Hepatocyte (in vitro differentiated cells): Measurements from ENCODE around the gene POLK. TPM values are rescaled to one million over a fixed set of nuclear protein-coding genes. Genes with fewer than 3 reads are reported as not detected.
"Not testable (repeated sequence)": the region's sequence is repeated elsewhere in the genome, so short reads cannot be mapped to it uniquely, and the experiment has no call there.

Source experiments
- DNase-seq: peaks from one replicate; pipeline ENCODE4 v3.0.0-alpha.2; 2016; ENCODE audit warnings: low spot score
- H2AFZ ChIP-seq: fragments of 200-600 bp; sonication (generic); 2 replicates; pipeline ENCODE4 v1.6.0; 2016; ENCODE audit warnings: antibody characterized with exemption, mild to moderate bottlenecking
- H3K27ac ChIP-seq: fragments of 200-600 bp; sonication (generic); 2 replicates; pipeline ENCODE4 v1.5.1; 2016; ENCODE audit warnings: mild to moderate bottlenecking
- H3K27me3 ChIP-seq: fragments of 200-600 bp; sonication (generic); 2 replicates; pipeline ENCODE4 v1.6.1; 2016
- H3K36me3 ChIP-seq: fragments of 200-600 bp; sonication (generic); replicated peaks from 2 replicates; pipeline ENCODE4 v1.5.1; 2016; ENCODE audit warnings: low read depth; ENCODE audit not compliant: insufficient read depth
- H3K4me1 ChIP-seq: fragments of 200-600 bp; sonication (generic); 2 replicates; pipeline ENCODE4 v1.5.1; 2016; ENCODE audit warnings: mild to moderate bottlenecking, moderate library complexity; ENCODE audit not compliant: insufficient read depth
- H3K4me2 ChIP-seq: fragments of 200-600 bp; sonication (generic); 2 replicates; pipeline ENCODE4 v1.6.0; 2016
- H3K4me3 ChIP-seq: fragments of 200-600 bp; sonication (generic); 2 replicates; pipeline ENCODE4 v1.5.1; 2016; ENCODE audit warnings: mild to moderate bottlenecking
- H3K79me2 ChIP-seq: fragments of 200-600 bp; sonication (generic); 2 replicates; pipeline ENCODE4 v1.6.0; 2017; ENCODE audit warnings: mild to moderate bottlenecking
- H3K9me2 ChIP-seq: fragments of 200-600 bp; sonication (generic); replicated peaks from 2 replicates; pipeline ENCODE4 v1.6.0; 2017; ENCODE audit warnings: mild to moderate bottlenecking; ENCODE audit not compliant: insufficient read depth
- H3K9me3 ChIP-seq: fragments of 200-600 bp; sonication (generic); 2 replicates; pipeline ENCODE4 v1.5.1; 2016; ENCODE audit warnings: low read depth, mild to moderate bottlenecking
- H4K20me1 ChIP-seq: fragments of 200-600 bp; sonication (generic); 2 replicates; pipeline ENCODE4 v1.6.0; 2016; ENCODE audit warnings: mild to moderate bottlenecking; ENCODE audit not compliant: insufficient read depth, poor library complexity, severe bottlenecking
- CTCF ChIP-seq: fragments of 200-600 bp; sonication (generic); IDR thresholded peaks from 2 replicates; pipeline ENCODE4 v1.5.1; 2016; ENCODE audit warnings: antibody characterized with exemption, mild to moderate bottlenecking; ENCODE audit not compliant: poor library complexity
- EZH2 ChIP-seq: fragments of 200-600 bp; sonication (generic); IDR thresholded peaks from 2 replicates; pipeline ENCODE4 v1.6.1; 2016; ENCODE audit warnings: antibody characterized with exemption, mild to moderate bottlenecking, borderline replicate concordance
- EZH2phosphoT487 ChIP-seq: fragments of 200-600 bp; sonication (generic); IDR thresholded peaks from one replicate; pipeline ENCODE4 v1.6.1; 2018; ENCODE audit warnings: antibody characterized with exemption, mild to moderate bottlenecking, low read depth, moderate library complexity; ENCODE audit not compliant: unreplicated experiment, severe bottlenecking
- WGBS: methylation state at CpG from one replicate; pipeline ENCODE4 v1.1.6; 2016; ENCODE audit warnings: low lambda C conversion rate; ENCODE audit errors: missing lambda C conversion rate; 5-methylcytosine and 5-hydroxymethylcytosine counted together
- polyA plus RNA-seq: library from polyadenylated mRNA; unstranded; fragments of >200 nt; fragmentation: Nextera tagmentation; extraction: Ambion mirVana; gene quantifications from 2 replicates; pipeline ENCODE4 v1.2.1, GENCODE V29; 2016
- total RNA-seq: library from RNA; depleted of rRNA; stranded (reverse); fragments of >200 nt; gene quantifications from 2 replicates; pipeline ENCODE4 v1.2.3, GENCODE V29; 2014

POLK gene
- total and polyA plus RNA-seq, 2 experiments from 2014 or later, result 9.0 to 27.1 TPM

- H3K27me3 ChIP-seq, result no peaks in the 10 kb centered on the region
- H3K27ac ChIP-seq, result peak overlapping the region; percentile 33
Observed at GRCh38 chr5:75603371-75603770, 91.7 kb downstream of the POLK start.

GRCh38 chr5:75603821-75604220, 92.1 kb downstream of the POLK start:
- Histone ChIP-seq H3K9me3 (no peaks in the 10 kb centered on the region), H3K4me3 (no peak overlapping the region), H3K9me2 (no peaks in the 10 kb centered on the region), H3K27me3 (no peaks in the 10 kb centered on the region), H3K4me1 (peaks cover 6% of the 10 kb centered on the region), H3K36me3 (no peaks in the 10 kb centered on the region), H2AFZ (no peak overlapping the region), H4K20me1 (no peaks in the 10 kb centered on the region), H3K4me2 (no peak overlapping the region), H3K27ac (peak overlapping the region; percentile 33), H3K79me2 (no peaks in the 10 kb centered on the region)
- 77% methylated on average over 2 of the region's 2 CpGs for WGBS
- DNase-seq, result no peak
- TF ChIP-seq CTCF, result no peak
- TF ChIP-seq EZH2, result no peak
- no peak for TF ChIP-seq EZH2phosphoT487

More at GRCh38 chr5:75603371-75603770, 91.7 kb downstream of the POLK start:
- no peaks in the 10 kb centered on the region for H3K9me3 ChIP-seq
- no peak for DNase-seq
- no peak overlapping the region for H3K4me3 ChIP-seq
- H3K9me2 ChIP-seq, result no peaks in the 10 kb centered on the region
- no peaks in the 10 kb centered on the region for H4K20me1 ChIP-seq
- H3K79me2 ChIP-seq, result no peaks in the 10 kb centered on the region
- H3K36me3 ChIP-seq, result no peaks in the 10 kb centered on the region
- H3K4me1 ChIP-seq, result peaks cover 6% of the 10 kb centered on the region
- no peak overlapping the region for H2AFZ ChIP-seq
- H3K4me2 ChIP-seq, result no peak overlapping the region
- TF ChIP-seq EZH2phosphoT487, result no peak
- TF ChIP-seq EZH2, result no peak
- TF ChIP-seq CTCF, result no peak

- not testable (repeated sequence) for H3K9me3 ChIP-seq, H3K4me3 ChIP-seq, H3K36me3 ChIP-seq, H3K27me3 ChIP-seq, H3K4me2 ChIP-seq, DNase-seq, H2AFZ ChIP-seq, H3K27ac ChIP-seq, H3K9me2 ChIP-seq, H3K79me2 ChIP-seq, H4K20me1 ChIP-seq
- H3K4me1 ChIP-seq, result peaks cover 14% of the 10 kb centered on the region
- WGBS, result 95% methylated on average over 5 of the region's 5 CpGs
Observed at GRCh38 chr5:75607341-75607740, 95.7 kb downstream of the POLK start.

GRCh38 chr5:75608870-75609269, 97.2 kb downstream of the POLK start:
- H3K27ac ChIP-seq, result no peak overlapping the region
- H2AFZ ChIP-seq, result no peak overlapping the region
- no peak for DNase-seq
- no peak overlapping the region for H3K4me3 ChIP-seq
- WGBS, result 97% methylated on average over 1 of the region's 1 CpG
- no peaks in the 10 kb centered on the region for H3K79me2 ChIP-seq
- no peaks in the 10 kb centered on the region for H3K36me3 ChIP-seq
- H4K20me1 ChIP-seq, result no peaks in the 10 kb centered on the region
- no peaks in the 10 kb centered on the region for H3K9me2 ChIP-seq
- TF ChIP-seq EZH2phosphoT487 (no peak), EZH2 (no peak), CTCF (no peak)
- no peaks in the 10 kb centered on the region for H3K9me3 ChIP-seq
- H3K4me2 ChIP-seq, result no peak overlapping the region
- H3K27me3 ChIP-seq, result no peaks in the 10 kb centered on the region
- peaks cover 9% of the 10 kb centered on the region for H3K4me1 ChIP-seq
